H1 (cell line): ENCODE results near the gene CSAG2. TPM values are rescaled to one million over a fixed set of nuclear protein-coding genes. Genes with fewer than 3 reads are reported as not detected.

Experiments used
- CTCF ChIA-PET: fragments of 300-600 bp; sonication (Branson Sonifier 250); formaldehyde crosslinking; loops from one replicate; lab custom pipeline; 2021; ENCODE audit not compliant: partially characterized antibody; lab: Charles Lee
- POLR2A ChIA-PET: fragments of 300-600 bp; sonication (Branson Sonifier 250); formaldehyde crosslinking; loops from one replicate; lab custom pipeline; 2021; ENCODE audit warnings: inconsistent platforms; ENCODE audit not compliant: partially characterized antibody; lab: Charles Lee
- DNase-seq, 2 experiments: peaks; one replicate each; pipeline versions ENCODE4 v3.0.0 to v3.0.0-alpha.2; 2010 to 2022; ENCODE audit warnings: low spot score in 2 of 2, low read depth in 1 of 2, mixed read lengths in 1 of 2
- FAIRE-seq: peaks from 2 replicates; lab custom pipeline; 2011; peaks lifted over from hg19 to GRCh38; lab: Jason Lieb, UNC
- H2AFZ ChIP-seq: 2 replicates; pipeline ENCODE4 v1.8.1; 2012; ENCODE audit warnings: low read length, inconsistent platforms
- H2AK5ac ChIP-seq: 2 replicates; pipeline ENCODE4 v1.6.1; 2013; ENCODE audit warnings: low read depth, low read length
- H2BK120ac ChIP-seq: replicated peaks from 2 replicates; pipeline ENCODE3; 2013; ENCODE audit warnings: low read depth, low read length, inconsistent platforms
- H2BK12ac ChIP-seq: 2 replicates; pipeline ENCODE4 v1.6.1; 2013; ENCODE audit warnings: low read depth, low read length
- H2BK15ac ChIP-seq: 2 replicates; pipeline ENCODE4 v1.6.1; 2013; ENCODE audit warnings: low read length
- H2BK20ac ChIP-seq: 2 replicates; pipeline ENCODE4 v1.6.1; 2013; ENCODE audit warnings: low read length
- H2BK5ac ChIP-seq: 2 replicates; pipeline ENCODE4 v1.6.1; 2013; ENCODE audit warnings: low read depth, low read length
- H3K14ac ChIP-seq: 2 replicates; pipeline ENCODE4 v1.6.1; 2013; ENCODE audit warnings: inconsistent platforms; ENCODE audit not compliant: insufficient read length
- H3K18ac ChIP-seq: 2 replicates; pipeline ENCODE4 v1.6.1; 2013; ENCODE audit warnings: low read length; ENCODE audit errors: extremely low read depth
- H3K23ac ChIP-seq: 2 replicates; pipeline ENCODE4 v1.6.1; 2013; ENCODE audit warnings: inconsistent platforms; ENCODE audit not compliant: insufficient read length
- H3K23me2 ChIP-seq: 2 replicates; pipeline ENCODE4 v1.6.1; 2013; ENCODE audit warnings: low read depth, low read length
- H3K27ac ChIP-seq: 2 replicates; pipeline ENCODE4 v1.6.1; 2011; ENCODE audit warnings: low read depth, low read length, inconsistent platforms
- H3K27me3 ChIP-seq, 4 experiments: replicated peaks in 1 of 4; 1 replicate in 1 of 4; 2 replicates in 3 of 4; pipeline versions ENCODE4 v1.6.1 to v1.8.1; 2011 to 2013; ENCODE audit warnings: low read length in 3 of 4, mild to moderate bottlenecking in 3 of 4, inconsistent platforms in 2 of 4, mixed read lengths in 2 of 4, moderate library complexity in 1 of 4; ENCODE audit not compliant: control insufficient read depth in 3 of 4, insufficient read depth in 3 of 4; ENCODE audit errors: extremely low read depth in 1 of 4
- H3K36me3 ChIP-seq, 4 experiments: 2 replicates each; pipeline versions ENCODE4 v1.6.1 to v1.8.1; 2011 to 2013; ENCODE audit warnings: mild to moderate bottlenecking in 4 of 4, low read length in 3 of 4, moderate library complexity in 2 of 4, control low read depth in 1 of 4, inconsistent platforms in 1 of 4; ENCODE audit not compliant: insufficient read depth in 4 of 4, control insufficient read depth in 2 of 4
- H3K4ac ChIP-seq: replicated peaks from 2 replicates; pipeline ENCODE3; 2013; ENCODE audit warnings: low read length, low read depth, mixed read lengths, inconsistent platforms; ENCODE audit not compliant: insufficient read length
- H3K4me1 ChIP-seq, 4 experiments: replicated peaks in 1 of 4; 1 replicate in 1 of 4; 2 replicates in 3 of 4; pipeline versions ENCODE4 v1.6.1 to v1.8.1; 2011 to 2013; ENCODE audit warnings: low read length in 3 of 4, inconsistent platforms in 2 of 4, mixed read lengths in 1 of 4; ENCODE audit not compliant: insufficient read depth in 4 of 4, control insufficient read depth in 3 of 4
- H3K4me2 ChIP-seq, 2 experiments: 2 replicates each; pipeline versions ENCODE4 v1.6.1 to v1.8.1; 2011 to 2013; ENCODE audit warnings: low read depth in 2 of 2, low read length in 2 of 2, control low read depth in 1 of 2, inconsistent platforms in 1 of 2, mild to moderate bottlenecking in 1 of 2; ENCODE audit not compliant: insufficient read depth in 1 of 2
- H3K4me3 ChIP-seq, 4 experiments: fragments of 200-600, 300-600 bp in 1 of 4; sonication (generic), shearing (Covaris generic), sonication (Bioruptor Twin) in 1 of 4; 2 replicates each; pipeline versions ENCODE4 v1.5.1 to v1.8.1; 2011 to 2016; ENCODE audit warnings: low read length in 4 of 4, low read depth in 3 of 4, control low read depth in 2 of 4, inconsistent platforms in 2 of 4, mild to moderate bottlenecking in 2 of 4, mixed read lengths in 1 of 4, moderate library complexity in 1 of 4; ENCODE audit not compliant: insufficient read depth in 2 of 4; ENCODE audit errors: extremely low read depth in 1 of 4
- H3K56ac ChIP-seq: replicated peaks from 2 replicates; pipeline ENCODE3; 2013; ENCODE audit warnings: low read depth, mild to moderate bottlenecking, mixed read lengths, low read length, inconsistent platforms; ENCODE audit not compliant: insufficient read length
- H3K79me1 ChIP-seq: 2 replicates; pipeline ENCODE4 v1.6.1; 2013; ENCODE audit warnings: low read depth, low read length, control low read depth
- H3K79me2 ChIP-seq, 2 experiments: 2 replicates each; pipeline versions ENCODE4 v1.6.1 to v1.8.1; 2012 to 2013; ENCODE audit warnings: low read length in 2 of 2, mild to moderate bottlenecking in 2 of 2, inconsistent platforms in 1 of 2; ENCODE audit not compliant: insufficient read depth in 2 of 2, control insufficient read depth in 1 of 2
- H3K9ac ChIP-seq, 4 experiments: replicated peaks in 1 of 4; 1 replicate in 1 of 4; 2 replicates in 3 of 4; pipeline versions ENCODE4 v1.6.1 to v1.8.1; 2011 to 2013; ENCODE audit warnings: low read depth in 3 of 4, low read length in 3 of 4, control low read depth in 2 of 4, mild to moderate bottlenecking in 2 of 4, moderate library complexity in 2 of 4, inconsistent platforms in 1 of 4; ENCODE audit errors: extremely low read depth in 1 of 4
- H3K9me3 ChIP-seq, 2 experiments: 2 replicates each; pipeline versions ENCODE4 v1.6.1 to v1.8.1; 2012 to 2013; ENCODE audit warnings: mild to moderate bottlenecking in 2 of 2, moderate library complexity in 2 of 2, control low read depth in 1 of 2, inconsistent platforms in 1 of 2, low read depth in 1 of 2, low read length in 1 of 2, mixed read lengths in 1 of 2; ENCODE audit not compliant: insufficient read depth in 2 of 2
- H4K20me1 ChIP-seq, 2 experiments: replicated peaks in 1 of 2; 2 replicates each; pipeline versions ENCODE3 to v1.8.1; 2011 to 2013; ENCODE audit warnings: inconsistent platforms in 2 of 2, low read length in 2 of 2, mild to moderate bottlenecking in 1 of 2; ENCODE audit not compliant: insufficient read depth in 2 of 2, control insufficient read depth in 1 of 2
- H4K5ac ChIP-seq: 2 replicates; pipeline ENCODE4 v1.6.1; 2013; ENCODE audit warnings: low read length, low read depth, mixed read lengths, inconsistent platforms; ENCODE audit not compliant: insufficient read length
- H4K8ac ChIP-seq: 2 replicates; pipeline ENCODE4 v1.8.0; 2013; ENCODE audit warnings: mild to moderate bottlenecking, moderate library complexity, low read length, inconsistent platforms; ENCODE audit not compliant: insufficient read depth; ENCODE audit errors: extremely low read depth
- H4K91ac ChIP-seq: replicated peaks from 2 replicates; pipeline ENCODE3; 2013; ENCODE audit warnings: low read length, mixed read lengths, inconsistent platforms; ENCODE audit not compliant: insufficient read length
- HDAC6 ChIP-seq: IDR thresholded peaks from one replicate; pipeline ENCODE4 v1.7.1; 2012; ENCODE audit warnings: low read depth, mild to moderate bottlenecking, inconsistent platforms, low read length, moderate library complexity
- MAFK ChIP-seq: IDR thresholded peaks from 2 replicates; pipeline ENCODE4 v1.6.1; 2012; ENCODE audit warnings: low read depth, mild to moderate bottlenecking, improper control_type of control experiment, low read length
- POU5F1 ChIP-seq: IDR thresholded peaks from 2 replicates; pipeline ENCODE4 v1.6.1; 2011; ENCODE audit warnings: low read depth, mild to moderate bottlenecking, low read length, moderate library complexity
- RAD21 ChIP-seq, 2 experiments: IDR thresholded peaks in 1 of 2; conservative IDR thresholded peaks in 1 of 2; 2 replicates each; pipeline ENCODE4 v1.6.1; 2011; ENCODE audit warnings: low read depth in 2 of 2, low read length in 2 of 2, improper control_type of control experiment in 1 of 2, inconsistent platforms in 1 of 2, mild to moderate bottlenecking in 1 of 2, moderate library complexity in 1 of 2
- SIN3A ChIP-seq, 2 experiments: IDR thresholded peaks in 1 of 2; conservative IDR thresholded peaks in 1 of 2; 2 replicates each; pipeline ENCODE4 v1.6.1; 2011 to 2012; ENCODE audit warnings: low read length in 2 of 2, improper control_type of control experiment in 1 of 2, low read depth in 1 of 2, mild to moderate bottlenecking in 1 of 2
- TAF1 ChIP-seq: IDR thresholded peaks from 2 replicates; pipeline ENCODE4 v1.6.1; 2011; ENCODE audit warnings: mild to moderate bottlenecking, low read depth, low read length
- TAF7 ChIP-seq: optimal IDR thresholded peaks from 2 replicates; pipeline ENCODE3; 2011; ENCODE audit warnings: low read depth, mild to moderate bottlenecking, inconsistent platforms, low read length, moderate library complexity, borderline replicate concordance
- YY1 ChIP-seq: IDR thresholded peaks from 2 replicates; pipeline ENCODE4 v1.6.1; 2011; ENCODE audit warnings: low read depth, mild to moderate bottlenecking, low read length
- ZNF274 ChIP-seq: IDR thresholded peaks from 2 replicates; pipeline ENCODE4 v1.7.0; 2012; ENCODE audit warnings: low read length, borderline replicate concordance; ENCODE audit errors: extremely low read depth
- WGBS, 2 experiments: shearing (Covaris generic) in 1 of 2; methylation state at CpG; one replicate each; pipeline versions ENCODE4 v1.1.6 to v1.1.7; 2013 to 2015; ENCODE audit warnings: low lambda C conversion rate in 2 of 2, mixed read lengths in 2 of 2, inconsistent platforms in 1 of 2, low coverage in 1 of 2, missing lambda C conversion rate in 1 of 2; ENCODE audit not compliant: insufficient replicate concordance in 2 of 2, insufficient coverage in 1 of 2, insufficient read length in 1 of 2; ENCODE audit errors: extremely low coverage in 1 of 2, missing lambda C conversion rate in 1 of 2; 5-methylcytosine and 5-hydroxymethylcytosine counted together
- polyA plus RNA-seq, 7 experiments: library from polyadenylated mRNA; depleted of rRNA in 3 of 7; stranded (reverse) in 5 of 7; unstranded in 2 of 7; fragments of >200 nt in 5 of 7; fragments of 200-250 nt in 2 of 7; gene quantifications; 1 replicate in 5 of 7; 2 replicates in 1 of 7; 4 replicates in 1 of 7; pipeline versions ENCODE4 v1.2.1 to v1.2.3, GENCODE V29; 2011 to 2013; ENCODE audit warnings: missing spikeins in 2 of 7, mixed read lengths in 2 of 7
- total RNA-seq: library from RNA; stranded (reverse); fragmentation: NEBNext Ultra II Directional; extraction: Animal tissue kit (Norgen Biotek cat#: 25700); gene quantifications from 2 replicates; pipeline ENCODE4 v1.2.1, GENCODE V29; 2021

CSAG2 gene
- total and polyA plus RNA-seq, 2 of the 8 experiments (the other 6 are each of a cell fraction or from before 2014, with no cell fraction given), result 0.39 TPM; not detected in 1

DNA sequence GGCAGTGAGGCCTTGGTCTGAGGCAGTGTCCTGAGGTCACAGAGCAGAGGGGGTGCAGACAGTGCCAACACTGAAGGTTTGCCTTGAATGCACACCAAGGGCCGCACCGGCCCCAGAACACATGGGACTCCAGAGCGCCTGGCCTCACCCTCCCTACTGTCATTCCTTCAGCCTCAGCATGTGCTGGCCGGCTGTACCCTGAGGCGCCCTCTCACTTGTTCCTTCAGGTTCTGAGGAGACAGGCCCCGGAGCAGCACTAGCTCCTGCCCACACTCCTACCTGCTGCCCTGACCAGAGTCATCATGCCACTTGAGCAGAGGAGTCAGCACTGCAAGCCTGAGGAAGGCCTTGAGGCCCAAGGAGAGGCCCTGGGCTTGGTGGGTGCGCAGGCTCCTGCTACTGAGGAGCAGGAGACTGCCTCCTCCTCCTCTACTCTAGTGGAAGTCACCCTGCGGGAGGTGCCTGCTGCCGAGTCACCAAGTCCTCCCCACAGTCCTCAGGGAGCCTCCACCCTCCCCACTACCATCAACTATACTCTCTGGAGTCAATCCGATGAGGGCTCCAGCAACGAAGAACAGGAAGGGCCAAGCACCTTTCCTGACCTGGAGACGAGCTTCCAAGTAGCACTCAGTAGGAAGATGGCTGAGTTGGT lies 26.9 kb upstream of the CSAG2 start:
- Histone ChIP-seq H3K27ac (no peak overlapping the region), H3K79me2 (no peaks in the 10 kb centered on the region), H2BK120ac (no peak overlapping the region), H2BK15ac (no peak overlapping the region), H3K23me2 (no peaks in the 10 kb centered on the region), H3K4me1 (no peaks in the 10 kb centered on the region), H3K27me3 (no peaks in the 10 kb centered on the region), H3K79me1 (no peaks in the 10 kb centered on the region), H3K18ac (no peak overlapping the region), H3K4me3 (no peak overlapping the region), H3K4ac (no peak overlapping the region), H2BK20ac (no peak overlapping the region), H2BK12ac (no peak overlapping the region), H3K9ac (no peak overlapping the region), H3K14ac (no peak overlapping the region), H3K56ac (no peak overlapping the region), H4K8ac (no peak overlapping the region; the same call in 1 of the 2 replicates), H2AFZ (no peak overlapping the region), H4K91ac (no peak overlapping the region), H2AK5ac (no peak overlapping the region), H4K5ac (no peak overlapping the region), H2BK5ac (no peak overlapping the region), H4K20me1 (no peaks in the 10 kb centered on the region), H3K9me3 (no peaks in the 10 kb centered on the region), H3K23ac (no peak overlapping the region), H3K4me2 (no peak overlapping the region), H3K36me3 (no peaks in the 10 kb centered on the region)
- POLR2A ChIA-PET, result no interaction called here
- DNase-seq (no peak), FAIRE-seq (no peak)
- TF ChIP-seq SIN3A (conservative IDR thresholded peaks at IDR 0.05 in 1 of 2, IDR thresholded peaks at IDR 0.05 in 1 of 2; ENCODE audit: low read depth in 1 of 2, low read length in 2 of 2) (no peak), ZNF274 (no peak), YY1 (no peak), RAD21 (IDR thresholded peaks at IDR 0.05 in 1 of 2, conservative IDR thresholded peaks at IDR 0.05 in 1 of 2; ENCODE audit: low read depth in 2 of 2, low read length in 2 of 2) (no peak), HDAC6 (no peak), TAF1 (no peak), MAFK (no peak), TAF7 (no peak), POU5F1 (no peak)
- CTCF ChIA-PET, result no interaction called here
- WGBS, 2 experiments, result 95% methylated on average over 5 of the region's 12 CpGs; no CpG with 5 or more reads in 1 of the 2 experiments
